ENCODE data around the gene RNF32.

The RNF32 gene

DNA sequence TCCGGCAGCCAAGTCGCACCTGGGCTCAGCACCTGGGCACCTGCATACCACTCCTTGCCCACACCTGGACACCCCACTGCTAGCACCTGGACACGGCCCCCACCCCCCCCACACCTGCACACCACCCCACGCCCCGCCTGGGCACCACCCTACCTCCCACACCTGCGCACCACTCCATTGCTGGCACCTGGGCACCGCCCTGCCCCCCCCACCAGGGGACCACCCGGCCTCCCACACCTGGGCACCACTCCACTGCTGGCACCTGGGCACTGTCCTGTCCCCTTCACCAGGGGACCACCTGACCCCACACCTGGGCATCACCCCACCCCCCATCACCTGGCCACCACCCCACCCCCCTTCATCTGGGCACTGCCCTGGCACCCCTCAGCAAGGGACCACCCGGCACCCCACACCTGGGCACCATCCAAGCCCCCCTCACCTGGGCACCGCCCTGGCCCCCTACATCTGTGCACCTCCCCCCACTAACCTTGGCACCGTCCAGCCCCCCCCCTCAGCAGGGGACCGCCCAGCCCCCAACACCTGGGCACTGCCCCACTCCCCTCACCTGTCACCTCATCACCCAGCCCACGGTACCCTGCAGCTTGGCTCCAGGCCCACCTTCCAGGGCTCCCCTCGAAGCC lies 33.8 kb upstream of the RNF32 start:
- Histone ChIP-seq H3K36me3 (replicated peaks) (no peaks in the 10 kb centered on the region), H3K27me3 (replicated peaks) (no peaks in the 10 kb centered on the region), H3K27ac (no peak overlapping the region), H3K4me3 (ENCODE audit: low read depth, low read length) (no peak overlapping the region)
- TF ChIP-seq, protein P1, sequence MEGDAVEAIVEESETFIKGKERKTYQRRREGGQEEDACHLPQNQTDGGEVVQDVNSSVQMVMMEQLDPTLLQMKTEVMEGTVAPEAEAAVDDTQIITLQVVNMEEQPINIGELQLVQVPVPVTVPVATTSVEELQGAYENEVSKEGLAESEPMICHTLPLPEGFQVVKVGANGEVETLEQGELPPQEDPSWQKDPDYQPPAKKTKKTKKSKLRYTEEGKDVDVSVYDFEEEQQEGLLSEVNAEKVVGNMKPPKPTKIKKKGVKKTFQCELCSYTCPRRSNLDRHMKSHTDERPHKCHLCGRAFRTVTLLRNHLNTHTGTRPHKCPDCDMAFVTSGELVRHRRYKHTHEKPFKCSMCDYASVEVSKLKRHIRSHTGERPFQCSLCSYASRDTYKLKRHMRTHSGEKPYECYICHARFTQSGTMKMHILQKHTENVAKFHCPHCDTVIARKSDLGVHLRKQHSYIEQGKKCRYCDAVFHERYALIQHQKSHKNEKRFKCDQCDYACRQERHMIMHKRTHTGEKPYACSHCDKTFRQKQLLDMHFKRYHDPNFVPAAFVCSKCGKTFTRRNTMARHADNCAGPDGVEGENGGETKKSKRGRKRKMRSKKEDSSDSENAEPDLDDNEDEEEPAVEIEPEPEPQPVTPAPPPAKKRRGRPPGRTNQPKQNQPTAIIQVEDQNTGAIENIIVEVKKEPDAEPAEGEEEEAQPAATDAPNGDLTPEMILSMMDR (IDR thresholded peaks at IDR 0.05; ENCODE audit: low read depth, low read length, missing control alignments) = no peak
- no peak for DNase-seq
- in situ Hi-C loops (cut with HindIII; ENCODE audit: low pct_ligation_motif_present, low sequenced_read_pairs) = no loop called here

DNA sequence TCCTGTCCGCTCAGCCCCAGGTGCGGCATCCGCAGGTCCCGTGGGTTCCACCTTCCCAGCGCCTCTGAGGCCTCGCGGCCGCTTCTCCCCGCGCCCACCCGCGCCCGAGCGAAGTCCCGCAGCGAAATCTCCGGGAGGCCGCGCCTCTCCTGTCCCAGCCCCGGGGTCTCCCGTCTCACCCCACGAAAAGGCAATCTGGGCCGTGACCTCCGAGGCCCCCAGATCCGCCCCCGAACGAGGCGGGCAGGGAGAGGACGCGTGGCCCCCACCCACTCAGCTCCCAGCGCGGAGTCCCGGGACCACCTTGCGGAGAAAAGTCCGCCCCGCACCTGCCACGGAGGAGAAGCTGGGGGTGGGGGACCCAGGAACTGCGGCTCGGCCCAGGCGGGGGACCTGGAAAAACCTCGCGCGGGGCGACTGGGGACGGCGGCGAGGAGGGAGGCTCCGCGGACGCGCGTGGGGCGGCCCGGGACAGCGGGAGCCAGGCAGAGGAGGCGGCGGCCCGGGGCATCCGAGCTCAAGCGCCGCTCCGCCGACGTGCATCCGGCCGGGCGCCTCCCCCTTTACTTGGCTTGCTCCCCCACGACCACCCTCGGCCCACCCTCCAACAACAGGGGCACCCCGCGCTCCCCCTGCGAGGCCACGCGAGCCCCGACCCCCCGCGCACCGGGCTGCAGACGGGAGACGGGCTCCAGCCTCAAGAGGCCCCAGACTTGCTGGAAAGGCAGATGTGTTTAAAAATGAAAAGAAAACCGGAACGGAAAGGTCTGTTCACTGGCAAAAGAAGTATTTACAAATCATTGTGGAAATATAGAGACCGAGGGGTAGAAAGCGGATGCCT lies 33.0 kb upstream of the RNF32 start:
- Histone ChIP-seq H3K36me3 (replicated peaks) (no peaks in the 10 kb centered on the region), H3K27me3 (replicated peaks) (no peaks in the 10 kb centered on the region), H3K27ac (no peak overlapping the region), H3K4me3 (ENCODE audit: low read depth, low read length) (peak overlapping the region; percentile 35)
- in situ Hi-C loops (cut with HindIII; ENCODE audit: low pct_ligation_motif_present, low sequenced_read_pairs) = no loop called here
- no peak for DNase-seq
- TF ChIP-seq, protein P1 (IDR thresholded peaks at IDR 0.05; ENCODE audit: low read depth, low read length, missing control alignments) = no peak

DNA sequence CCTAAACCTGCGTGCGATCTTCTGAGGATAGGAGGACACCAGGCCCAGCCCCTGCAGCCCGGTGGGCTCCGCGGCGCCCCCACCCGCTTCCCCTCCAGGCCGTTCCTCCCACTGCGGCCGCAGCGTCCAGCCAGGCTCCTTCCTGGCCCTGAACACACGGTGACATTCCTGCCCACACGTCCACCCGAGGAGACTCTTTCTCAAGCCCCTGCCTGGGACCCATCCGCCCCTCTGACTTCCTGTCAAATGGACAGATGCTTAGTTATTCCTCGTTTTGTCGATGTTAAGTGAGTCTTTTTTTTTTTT lies 32.4 kb upstream of the RNF32 start:
- H3K27me3 ChIP-seq (replicated peaks) = no peaks in the 10 kb centered on the region
- no peak for DNase-seq
- H3K36me3 ChIP-seq (replicated peaks) = no peaks in the 10 kb centered on the region
- no peak overlapping the region for H3K27ac ChIP-seq
- in situ Hi-C loops (cut with HindIII; ENCODE audit: low pct_ligation_motif_present, low sequenced_read_pairs) = no loop called here
- H3K4me3 ChIP-seq (ENCODE audit: low read depth, low read length) = peak overlapping the region; percentile 35
- TF ChIP-seq, protein P1 (IDR thresholded peaks at IDR 0.05; ENCODE audit: low read depth, low read length, missing control alignments) = no peak

DNA sequence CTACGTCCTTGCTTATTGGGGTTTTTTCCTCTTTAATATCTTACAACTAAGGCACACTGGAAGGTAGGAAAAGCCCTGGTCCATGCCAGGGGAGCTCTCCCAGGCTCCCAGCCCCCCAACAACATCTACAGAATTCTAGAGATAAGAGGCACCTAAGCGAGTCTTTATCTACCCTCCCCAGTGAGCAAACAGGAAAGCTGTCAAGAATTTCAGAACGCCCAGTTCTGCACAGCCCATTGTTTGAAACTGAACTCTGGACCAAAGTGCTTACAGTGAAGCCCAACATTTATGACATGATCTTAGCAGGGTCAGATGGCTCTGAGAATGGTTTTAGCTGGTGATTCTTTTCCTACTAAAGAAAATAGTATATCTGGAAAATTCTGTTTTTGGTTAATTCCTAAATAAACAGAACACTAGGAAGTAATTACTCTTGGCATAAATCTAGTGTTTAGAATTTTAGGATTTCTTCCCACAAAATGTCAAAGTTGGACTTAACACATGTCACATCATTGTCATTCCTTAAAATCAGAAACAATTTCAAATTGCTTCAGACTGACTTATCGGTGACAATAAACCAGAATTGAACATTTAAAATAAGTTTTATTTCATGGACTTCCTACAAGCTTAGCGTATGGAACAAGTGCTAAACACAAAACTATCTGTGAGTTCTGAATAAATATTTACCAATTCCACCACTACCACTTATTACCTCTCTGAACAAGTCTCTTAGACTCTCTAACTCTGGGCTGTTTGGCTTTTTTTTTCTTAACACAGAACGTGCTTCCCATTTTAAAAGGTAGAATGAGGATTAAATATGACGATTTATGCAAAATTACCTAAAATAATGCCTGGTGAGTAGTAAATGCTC lies 31.3 kb upstream of the RNF32 start:
- no peak for DNase-seq
- H3K27me3 ChIP-seq (replicated peaks) = no peaks in the 10 kb centered on the region
- no peak overlapping the region for H3K4me3 ChIP-seq (ENCODE audit: low read depth, low read length)
- no peak overlapping the region for H3K27ac ChIP-seq
- in situ Hi-C loops (cut with HindIII; ENCODE audit: low pct_ligation_motif_present, low sequenced_read_pairs) = no loop called here
- TF ChIP-seq, protein P1 (IDR thresholded peaks at IDR 0.05; ENCODE audit: low read depth, low read length, missing control alignments) = no peak
- no peaks in the 10 kb centered on the region for H3K36me3 ChIP-seq (replicated peaks)

DNA sequence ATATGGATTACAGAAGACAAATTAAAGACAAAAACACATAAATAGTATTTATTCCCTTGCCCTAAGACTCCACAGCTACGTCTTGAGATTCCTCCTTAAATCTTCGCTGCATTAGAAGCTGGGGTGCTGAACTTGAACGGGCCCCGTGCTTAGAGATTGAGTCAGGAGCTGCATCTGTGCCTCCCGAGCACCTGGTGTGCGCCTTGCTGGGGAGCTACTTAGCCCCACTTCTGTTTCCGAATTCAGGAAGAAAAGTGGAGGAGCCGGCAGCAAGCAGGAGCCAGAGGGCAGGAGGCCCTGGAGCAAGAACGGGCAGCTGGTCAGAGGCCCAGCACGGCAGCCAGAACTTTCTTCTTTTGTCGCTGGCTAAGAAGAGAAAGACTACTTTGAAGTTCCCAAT lies 30.4 kb upstream of the RNF32 start:
- TF ChIP-seq, protein P1 (IDR thresholded peaks at IDR 0.05; ENCODE audit: low read depth, low read length, missing control alignments) = no peak
- in situ Hi-C loops (cut with HindIII; ENCODE audit: low pct_ligation_motif_present, low sequenced_read_pairs) = no loop called here
- Histone ChIP-seq H3K27ac (no peak overlapping the region), H3K4me3 (ENCODE audit: low read depth, low read length) (no peak overlapping the region), H3K27me3 (replicated peaks) (peaks cover 2% of the 10 kb centered on the region), H3K36me3 (replicated peaks) (no peaks in the 10 kb centered on the region)
- no peak for DNase-seq

Measured in brain microvascular endothelial cell (primary cell).